Hematopoietic multipotent progenitor cell treated with erythropoietin and hydrocortisone succinate and interleukin-3 and kit ligand, for 8 days (in vitro differentiated cells): ENCODE data around the gene ZBTB40.

Experiments used
- DNase-seq: peaks from one replicate; pipeline ENCODE4 v3.0.0-alpha.2; 2015

Gene ZBTB40, protein sequence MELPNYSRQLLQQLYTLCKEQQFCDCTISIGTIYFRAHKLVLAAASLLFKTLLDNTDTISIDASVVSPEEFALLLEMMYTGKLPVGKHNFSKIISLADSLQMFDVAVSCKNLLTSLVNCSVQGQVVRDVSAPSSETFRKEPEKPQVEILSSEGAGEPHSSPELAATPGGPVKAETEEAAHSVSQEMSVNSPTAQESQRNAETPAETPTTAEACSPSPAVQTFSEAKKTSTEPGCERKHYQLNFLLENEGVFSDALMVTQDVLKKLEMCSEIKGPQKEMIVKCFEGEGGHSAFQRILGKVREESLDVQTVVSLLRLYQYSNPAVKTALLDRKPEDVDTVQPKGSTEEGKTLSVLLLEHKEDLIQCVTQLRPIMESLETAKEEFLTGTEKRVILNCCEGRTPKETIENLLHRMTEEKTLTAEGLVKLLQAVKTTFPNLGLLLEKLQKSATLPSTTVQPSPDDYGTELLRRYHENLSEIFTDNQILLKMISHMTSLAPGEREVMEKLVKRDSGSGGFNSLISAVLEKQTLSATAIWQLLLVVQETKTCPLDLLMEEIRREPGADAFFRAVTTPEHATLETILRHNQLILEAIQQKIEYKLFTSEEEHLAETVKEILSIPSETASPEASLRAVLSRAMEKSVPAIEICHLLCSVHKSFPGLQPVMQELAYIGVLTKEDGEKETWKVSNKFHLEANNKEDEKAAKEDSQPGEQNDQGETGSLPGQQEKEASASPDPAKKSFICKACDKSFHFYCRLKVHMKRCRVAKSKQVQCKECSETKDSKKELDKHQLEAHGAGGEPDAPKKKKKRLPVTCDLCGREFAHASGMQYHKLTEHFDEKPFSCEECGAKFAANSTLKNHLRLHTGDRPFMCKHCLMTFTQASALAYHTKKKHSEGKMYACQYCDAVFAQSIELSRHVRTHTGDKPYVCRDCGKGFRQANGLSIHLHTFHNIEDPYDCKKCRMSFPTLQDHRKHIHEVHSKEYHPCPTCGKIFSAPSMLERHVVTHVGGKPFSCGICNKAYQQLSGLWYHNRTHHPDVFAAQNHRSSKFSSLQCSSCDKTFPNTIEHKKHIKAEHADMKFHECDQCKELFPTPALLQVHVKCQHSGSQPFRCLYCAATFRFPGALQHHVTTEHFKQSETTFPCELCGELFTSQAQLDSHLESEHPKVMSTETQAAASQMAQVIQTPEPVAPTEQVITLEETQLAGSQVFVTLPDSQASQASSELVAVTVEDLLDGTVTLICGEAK

GRCh38 chr1:22451702-22452480 lies at the start of gene ZBTB40:
ZBTB40 (plus strand) TSS chr1:22451851; CDS start chr1:22489949, 38,098 bp downstream.
- DNase-seq: peak; percentile 96

- DNase-seq: no peak
Measured at GRCh38 chr1:22402356-22403053, 49.1 kb upstream of the ZBTB40 start.

GRCh38 chr1:22404486-22404885 lies 47.2 kb upstream of the ZBTB40 start:
- DNase-seq: no peak

- DNase-seq: no peak
Measured at GRCh38 chr1:22406722-22407495, 44.7 kb upstream of the ZBTB40 start.

DNA sequence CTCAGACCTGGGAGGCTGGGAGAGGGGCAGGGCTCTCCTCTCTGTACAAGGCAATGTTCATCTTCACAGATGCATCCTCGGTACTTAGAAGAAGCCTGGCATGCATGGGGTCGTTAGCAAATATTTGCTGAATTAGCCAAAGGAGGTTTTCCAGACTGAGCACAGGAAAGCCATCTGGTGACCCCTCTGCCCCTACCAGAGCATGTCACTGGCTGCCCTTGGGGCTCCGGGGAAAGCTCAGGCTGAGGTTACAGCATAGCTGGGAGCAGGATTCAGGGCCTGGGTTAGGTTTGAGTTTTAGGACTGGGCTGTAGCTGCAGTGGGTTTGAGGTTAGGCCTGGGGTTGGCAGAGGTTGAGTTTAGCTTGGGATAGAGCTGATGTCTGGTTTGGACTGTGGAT lies 43.4 kb upstream of the ZBTB40 start:
- no peak for DNase-seq

- DNase-seq: no peak
Measured at GRCh38 chr1:22410401-22410800, 41.2 kb upstream of the ZBTB40 start.

DNA sequence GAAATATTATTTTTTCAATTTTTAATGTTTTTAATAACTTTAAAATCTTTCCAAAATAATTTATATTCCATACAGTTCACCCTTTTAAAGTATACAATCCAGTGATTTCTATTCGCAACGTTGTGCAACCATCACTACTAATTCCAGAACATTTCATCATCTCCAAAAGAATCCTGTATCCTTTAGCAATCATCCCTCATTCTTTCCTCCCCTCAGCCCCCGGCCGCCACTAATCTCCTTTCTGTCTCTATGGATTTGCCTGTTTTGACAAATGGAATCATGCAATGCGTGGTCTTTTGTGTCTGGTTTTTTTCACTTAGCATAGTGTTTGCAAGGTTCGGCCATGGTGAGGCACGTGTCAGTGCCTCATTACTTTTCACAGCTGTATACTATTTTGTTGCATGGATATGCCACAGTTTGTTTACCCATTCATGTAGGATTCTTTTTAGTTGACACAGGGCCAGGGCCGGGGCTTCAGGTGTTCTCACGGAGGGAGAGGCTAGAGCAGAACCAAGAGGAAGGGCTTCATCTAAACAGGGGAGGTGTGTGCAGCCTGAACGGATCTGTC lies 40.6 kb upstream of the ZBTB40 start:
- no peak for DNase-seq

DNA sequence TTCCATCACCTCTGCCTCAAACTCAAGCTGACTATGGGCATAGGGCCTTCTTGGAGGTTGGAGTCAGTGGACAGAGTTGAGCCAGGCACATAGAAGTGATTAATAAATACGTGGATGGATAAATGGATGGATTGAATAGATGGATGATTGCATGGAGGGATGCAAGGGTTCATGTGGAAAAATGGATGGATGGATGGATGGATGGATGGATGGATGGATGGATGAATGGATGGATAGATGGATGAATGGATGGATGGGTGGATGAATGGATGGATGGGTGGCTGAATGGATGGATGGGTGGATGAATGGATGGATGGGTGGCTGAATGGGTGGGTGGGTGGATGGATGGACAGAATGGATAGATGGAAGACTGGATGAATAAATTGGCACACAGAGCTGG lies 40.1 kb upstream of the ZBTB40 start:
- no peak for DNase-seq

GRCh38 chr1:22412932-22413727 lies 38.5 kb upstream of the ZBTB40 start:
- no peak for DNase-seq

GRCh38 chr1:22413799-22414198 lies 37.9 kb upstream of the ZBTB40 start:
- DNase-seq: no peak

DNA sequence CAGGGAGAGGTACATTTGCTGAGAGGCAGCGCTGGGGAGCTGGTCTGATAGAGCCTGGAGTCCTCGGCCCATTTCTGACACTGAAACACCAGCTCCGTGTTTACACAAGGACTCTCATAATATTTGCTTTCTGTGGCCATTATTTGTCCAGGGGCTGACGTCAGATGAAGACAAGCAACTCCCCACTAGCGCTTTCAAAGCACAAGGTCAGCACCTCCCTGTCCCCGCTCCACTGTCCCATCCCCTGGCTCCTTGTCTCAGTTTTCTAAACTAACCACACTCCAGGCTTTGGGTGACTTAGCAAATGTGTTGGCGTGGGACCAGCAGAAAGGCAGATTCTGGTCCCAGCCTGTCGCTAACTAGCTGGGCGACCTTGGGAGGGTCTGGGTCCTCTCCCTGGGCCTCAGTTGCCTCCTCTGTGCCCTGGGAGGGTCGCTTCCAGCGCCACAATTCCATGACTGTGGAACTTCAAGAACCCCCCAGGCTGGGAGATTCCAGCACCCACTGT lies 37.4 kb upstream of the ZBTB40 start:
- no peak for DNase-seq

- DNase-seq: no peak
Measured at GRCh38 chr1:22415489-22415888, 36.2 kb upstream of the ZBTB40 start.

- peak; percentile 71 for DNase-seq
Measured at GRCh38 chr1:22416555-22417454, 34.8 kb upstream of the ZBTB40 start.

GRCh38 chr1:22417466-22417865 lies 34.2 kb upstream of the ZBTB40 start:
- DNase-seq: no peak

GRCh38 chr1:22418312-22418711 lies 33.3 kb upstream of the ZBTB40 start:
- no peak for DNase-seq

- DNase-seq: no peak
Measured at GRCh38 chr1:22418933-22419382, 32.7 kb upstream of the ZBTB40 start.

- peak; percentile 78 for DNase-seq
Measured at GRCh38 chr1:22420455-22421053, 31.1 kb upstream of the ZBTB40 start.

GRCh38 chr1:22426781-22427180 lies 24.9 kb upstream of the ZBTB40 start:
- DNase-seq: no peak
